HG03521 (cell line): ENCODE results near the gene STX18.
"Not testable (repeated sequence)": the region's sequence is repeated elsewhere in the genome, so short reads cannot be mapped to it uniquely, and the experiment has no call there.

ENCODE experiments used
- ATAC-seq: cut with Tn5 transposase; IDR thresholded peaks from one replicate; pipeline ENCODE4 v1.9.1; 2021; ENCODE audit warnings: mild to moderate bottlenecking, moderate library complexity; ENCODE audit not compliant: unreplicated experiment

The STX18 gene

DNA sequence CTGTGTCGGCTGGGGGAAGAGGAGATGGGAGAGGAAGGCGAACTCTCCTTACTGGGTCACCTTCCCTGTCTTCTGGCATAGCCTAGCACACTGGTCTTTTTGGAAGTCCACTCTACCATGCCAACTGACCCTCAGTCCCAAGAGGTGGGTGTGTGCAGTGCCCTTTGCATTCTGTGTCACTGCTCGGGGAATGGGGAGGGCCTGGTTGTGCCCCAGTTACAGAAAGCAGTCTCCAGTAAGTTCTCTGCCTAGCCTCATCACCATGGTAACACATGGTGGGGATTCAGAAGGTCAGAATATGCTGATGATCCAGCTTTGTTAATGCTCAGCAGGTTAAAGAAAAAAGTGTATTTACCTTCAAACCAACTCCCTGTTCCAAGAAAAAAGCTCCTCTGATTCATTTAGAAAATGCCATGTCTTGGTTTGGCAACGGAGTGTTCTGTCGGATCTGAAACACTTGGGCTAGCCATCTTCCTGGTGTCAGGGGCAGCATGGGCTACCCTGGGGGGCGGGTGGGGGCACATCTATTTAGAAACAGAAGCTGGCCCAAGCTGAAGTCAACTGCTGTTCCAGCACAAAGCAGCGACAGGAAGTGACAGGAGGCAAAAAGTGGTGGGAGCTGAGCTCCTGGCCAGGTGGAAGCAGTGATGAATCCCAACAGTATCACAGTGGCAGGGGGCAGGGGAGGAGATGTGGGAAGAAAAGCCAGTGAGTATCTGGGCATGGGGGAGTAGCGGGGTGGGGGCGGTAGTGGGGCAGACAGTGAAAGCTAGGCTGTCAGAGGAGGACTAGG lies 117.9 kb downstream of the STX18 start:
- no peak for ATAC-seq

DNA sequence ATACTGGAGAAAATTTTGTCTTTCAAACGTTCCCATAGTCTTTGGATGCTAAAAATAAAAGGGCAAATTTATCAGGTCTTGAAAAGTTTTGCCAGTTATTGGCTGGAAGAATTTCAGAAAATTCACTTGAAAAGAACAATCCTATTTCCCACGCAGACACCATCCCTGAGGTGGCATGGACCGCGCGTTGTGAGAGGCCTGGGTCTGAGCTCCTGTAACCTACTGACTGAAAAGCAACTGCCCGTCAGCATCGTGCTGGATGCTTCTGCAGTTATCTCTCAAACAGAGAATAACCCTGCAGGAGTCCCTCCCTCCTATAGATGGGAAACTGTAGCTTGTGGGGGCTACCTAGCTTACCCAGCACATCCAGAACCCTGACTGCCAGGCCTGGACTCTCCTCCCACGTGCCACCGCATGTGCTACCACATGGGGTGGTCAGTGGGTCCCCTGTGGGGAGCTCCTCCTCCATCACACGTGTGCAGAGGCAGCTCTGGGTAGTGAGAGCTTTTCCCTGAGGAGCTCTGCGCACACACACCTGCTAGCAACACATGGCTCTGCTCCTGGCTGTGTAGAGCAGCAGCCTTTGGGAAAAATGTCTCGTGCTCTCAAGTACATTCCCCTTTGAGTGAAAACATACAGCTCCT lies 118.9 kb downstream of the STX18 start:
- ATAC-seq, result no peak

DNA sequence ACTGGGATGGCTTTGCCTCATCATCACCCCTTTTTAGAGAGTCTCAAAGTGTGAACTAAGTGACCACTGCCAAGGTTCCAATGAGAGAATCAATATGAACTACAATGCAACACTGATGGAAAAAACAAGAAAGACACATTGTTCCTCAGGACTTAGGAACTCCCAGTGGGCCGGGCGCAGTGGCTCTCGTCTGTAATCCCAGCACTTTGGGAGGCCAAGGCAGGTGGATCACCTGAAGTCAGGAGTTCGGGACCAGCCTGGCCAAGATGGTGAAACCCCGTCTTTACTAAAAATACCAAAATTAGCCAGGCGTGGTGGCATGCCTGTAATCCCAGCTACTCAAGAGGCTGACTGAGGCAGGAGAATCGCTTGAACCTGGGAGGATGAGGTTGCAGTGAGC lies 119.7 kb downstream of the STX18 start:
- not testable (repeated sequence) for ATAC-seq

DNA sequence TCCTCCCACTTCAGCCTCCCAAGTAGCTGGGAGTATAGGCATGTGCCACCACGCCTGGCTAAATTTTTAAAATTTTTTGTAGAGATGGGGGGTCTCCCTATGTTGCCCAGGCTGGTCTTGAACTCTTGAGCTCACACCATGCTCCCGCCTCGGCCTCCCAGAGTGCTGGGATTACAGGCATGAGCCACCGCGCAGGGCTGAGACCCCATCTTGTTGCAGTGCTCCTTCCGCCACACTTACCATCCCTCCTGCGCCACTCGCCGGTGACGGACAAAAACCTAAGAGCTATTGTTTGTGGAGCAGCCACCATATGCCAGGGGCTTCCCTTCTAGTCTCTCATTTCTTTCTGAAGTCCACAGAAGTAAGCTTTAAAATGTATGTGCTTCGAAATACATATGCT lies 120.5 kb downstream of the STX18 start:
- no peak for ATAC-seq

DNA sequence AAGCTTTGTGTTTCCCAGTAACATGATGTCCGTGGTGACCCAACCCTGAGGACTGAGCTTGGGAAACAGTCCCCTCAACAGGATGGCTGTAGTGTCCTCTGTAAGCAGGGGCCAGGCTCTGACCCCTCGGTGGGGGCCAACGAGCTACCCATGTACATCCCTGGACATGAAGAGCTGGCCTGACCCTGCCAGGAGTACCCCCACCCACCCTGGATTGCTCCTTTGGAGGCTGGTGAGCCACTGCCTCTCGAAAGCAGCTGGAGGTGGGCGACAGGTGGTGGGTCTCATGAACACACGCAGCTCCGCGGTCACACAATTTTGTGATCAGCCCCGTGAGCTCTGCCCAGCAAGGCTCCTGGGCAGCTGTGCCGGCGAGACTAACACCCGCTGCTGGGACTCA lies 121.4 kb downstream of the STX18 start:
- no peak for ATAC-seq

DNA sequence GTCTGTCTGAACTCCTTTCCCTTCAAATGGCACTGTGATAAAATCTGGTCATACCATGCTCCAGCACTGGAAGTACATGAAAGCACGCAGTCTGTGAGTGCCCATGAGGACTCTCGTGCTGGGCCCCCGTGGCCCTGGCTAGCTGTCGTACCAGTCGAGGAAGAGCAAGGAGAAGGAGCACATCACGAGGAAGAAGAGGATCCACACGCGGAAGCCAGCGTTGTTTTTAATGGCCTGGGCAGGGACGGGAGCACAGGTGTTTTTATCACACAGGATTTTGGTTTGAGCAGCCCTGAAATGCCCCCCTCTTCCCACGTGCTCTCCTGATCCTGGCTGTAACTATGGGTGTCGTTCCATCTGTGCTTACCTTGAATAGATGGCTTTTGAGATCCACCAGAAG lies 122.0 kb downstream of the STX18 start:
- no peak for ATAC-seq

DNA sequence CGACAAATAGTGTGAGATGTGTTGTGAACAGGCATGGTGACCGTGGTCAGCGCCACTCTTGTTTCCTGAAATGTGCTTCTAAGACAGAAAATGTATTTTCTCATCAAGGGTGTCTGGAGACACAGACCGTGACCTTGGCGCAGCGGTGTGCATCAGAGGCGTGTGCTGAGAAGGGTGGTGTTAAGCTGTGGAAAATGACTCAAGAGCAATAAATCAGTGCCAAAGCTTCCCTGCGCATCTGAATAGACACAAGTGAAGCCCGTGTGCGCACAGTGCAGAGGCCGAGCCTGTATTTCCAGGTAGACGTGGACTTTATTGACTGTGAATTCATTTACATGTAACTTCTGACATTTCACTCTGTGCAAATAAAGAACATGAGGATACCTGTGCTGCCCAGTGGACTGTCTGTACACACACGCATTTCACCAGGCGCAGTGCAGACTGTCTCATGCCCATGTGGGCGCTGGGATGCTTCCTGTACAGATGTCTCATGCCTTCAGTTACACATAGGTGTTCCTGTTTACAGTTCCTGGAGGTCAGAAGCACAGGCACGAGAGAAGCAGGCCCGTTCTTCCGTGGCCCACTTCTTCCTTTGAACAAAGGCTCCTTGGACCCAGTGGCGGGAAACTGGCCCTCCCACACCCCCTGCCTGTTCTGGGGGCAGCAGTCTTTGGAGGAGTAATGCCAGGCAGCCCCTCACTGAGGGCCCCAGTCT lies 123.0 kb downstream of the STX18 start:
- no peak for ATAC-seq

DNA sequence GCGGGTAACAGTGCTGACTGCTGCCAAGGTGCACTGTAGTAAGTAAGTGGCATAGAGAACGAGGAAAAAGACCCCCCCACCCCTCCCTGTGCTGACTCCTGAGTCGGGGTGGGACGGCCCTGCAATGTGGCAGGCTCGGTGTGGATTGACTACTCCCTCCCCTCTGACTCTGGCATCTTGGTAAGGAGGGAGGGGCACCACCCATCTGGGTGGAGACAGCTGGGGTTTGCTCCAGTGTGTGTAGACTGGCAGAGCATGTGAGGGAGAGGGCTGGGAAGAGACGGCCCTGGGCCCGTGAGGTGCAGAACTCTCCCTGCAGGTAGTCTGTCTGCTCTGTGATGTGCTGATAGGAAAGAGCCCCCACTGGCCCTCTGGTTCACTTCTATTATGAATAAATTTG lies 124.0 kb downstream of the STX18 start:
- ATAC-seq, result no peak

DNA sequence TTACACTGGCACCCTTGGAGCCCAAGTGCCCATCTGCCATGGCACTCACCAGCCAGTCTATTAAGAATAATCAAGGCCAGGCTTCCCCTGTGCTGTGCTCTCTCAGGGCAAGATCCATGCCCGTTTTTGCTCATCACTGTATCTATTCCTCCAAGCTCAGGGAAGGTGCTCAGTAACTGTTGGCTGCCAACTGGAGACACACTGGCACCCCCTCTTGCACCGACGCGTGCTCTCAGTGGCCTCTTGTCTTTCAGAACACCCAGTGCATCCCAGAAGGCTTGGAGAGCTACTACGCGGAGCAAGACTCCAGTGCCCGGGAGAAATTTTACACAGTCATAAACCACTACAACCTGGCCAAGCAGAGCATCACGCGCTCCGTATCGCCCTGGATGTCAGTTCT lies 124.9 kb downstream of the STX18 start:
- no peak for ATAC-seq

DNA sequence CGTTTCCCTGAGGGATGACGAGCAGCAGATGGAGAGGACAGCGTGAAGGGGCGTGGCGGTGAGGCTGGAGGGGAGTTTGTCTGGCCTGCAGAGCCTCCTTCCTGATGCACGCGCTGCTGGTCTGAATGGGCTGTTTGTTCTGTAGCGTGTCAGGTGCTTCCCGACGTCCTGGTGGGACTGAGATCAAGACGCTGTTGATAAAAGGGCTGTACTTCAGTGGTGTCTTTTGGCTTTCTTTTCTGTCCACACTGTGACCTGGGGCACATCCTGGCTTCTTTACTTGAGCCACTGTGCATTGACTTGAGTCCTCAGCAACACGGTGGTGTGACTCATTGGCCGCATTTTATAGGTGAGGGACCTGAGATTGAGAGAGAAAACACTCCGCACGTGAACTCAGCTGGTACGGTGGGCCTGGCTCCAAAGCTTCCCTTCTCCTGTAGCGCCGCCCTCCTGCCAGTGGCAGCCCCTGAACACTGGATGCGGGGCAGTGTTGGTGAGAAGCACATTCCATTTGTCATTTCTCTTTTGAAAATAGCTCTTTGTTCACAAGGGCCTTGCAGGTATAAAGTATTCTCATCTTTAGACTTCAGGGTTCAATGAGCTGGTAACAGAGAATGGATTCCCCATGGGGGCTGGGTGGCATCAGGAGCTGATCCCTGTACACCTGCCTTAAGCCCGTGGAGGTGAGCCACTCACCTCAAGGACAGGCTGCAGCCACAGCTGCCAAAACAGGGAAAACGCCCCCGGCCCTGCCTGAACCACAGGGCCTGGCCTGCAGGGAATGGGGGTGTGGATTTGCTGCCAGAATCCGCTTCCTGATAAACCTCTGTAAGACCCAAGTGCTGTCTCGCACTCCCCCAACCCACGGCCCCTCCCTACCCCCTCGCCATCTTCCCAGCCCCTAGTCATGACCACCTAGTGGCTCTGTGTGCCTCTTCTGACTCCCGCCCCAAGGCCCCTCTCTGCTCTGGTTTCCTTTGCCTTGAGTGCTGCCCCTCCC lies 125.7 kb downstream of the STX18 start:
- no peak for ATAC-seq

DNA sequence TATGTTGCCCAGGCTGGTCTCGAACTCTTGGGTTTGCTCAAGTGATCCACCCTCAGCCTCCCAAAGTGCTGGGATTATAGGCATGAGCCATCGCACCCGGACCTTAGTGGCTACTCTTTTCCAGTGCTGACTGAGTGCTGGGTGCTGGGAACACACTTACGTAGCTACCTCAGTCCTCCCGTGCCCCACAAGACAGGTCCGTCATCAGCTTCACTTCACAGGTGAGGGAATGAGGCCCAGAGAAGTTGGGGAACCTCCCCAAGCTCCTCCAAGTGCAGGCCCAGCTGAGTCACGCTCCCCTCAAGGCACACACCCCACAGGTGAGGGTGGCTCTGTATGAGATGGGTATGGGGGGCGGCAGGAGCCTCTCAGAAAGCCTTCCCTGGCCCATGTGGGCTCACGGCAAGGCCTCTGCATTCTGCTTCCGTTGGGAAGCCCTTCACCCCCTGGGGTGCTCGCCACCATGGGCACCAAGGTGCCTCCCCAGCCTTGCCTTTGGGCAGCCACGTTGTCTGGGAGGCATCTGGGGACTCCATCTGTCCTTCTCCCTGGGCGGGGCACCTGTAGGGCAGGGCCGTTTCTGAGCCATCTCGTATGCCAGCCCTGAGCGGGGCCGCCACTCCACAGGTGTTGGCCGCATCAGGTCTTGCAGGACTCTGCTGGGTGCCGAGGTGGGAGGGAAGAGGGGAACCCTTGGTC lies 126.6 kb downstream of the STX18 start:
- no peak for ATAC-seq

DNA sequence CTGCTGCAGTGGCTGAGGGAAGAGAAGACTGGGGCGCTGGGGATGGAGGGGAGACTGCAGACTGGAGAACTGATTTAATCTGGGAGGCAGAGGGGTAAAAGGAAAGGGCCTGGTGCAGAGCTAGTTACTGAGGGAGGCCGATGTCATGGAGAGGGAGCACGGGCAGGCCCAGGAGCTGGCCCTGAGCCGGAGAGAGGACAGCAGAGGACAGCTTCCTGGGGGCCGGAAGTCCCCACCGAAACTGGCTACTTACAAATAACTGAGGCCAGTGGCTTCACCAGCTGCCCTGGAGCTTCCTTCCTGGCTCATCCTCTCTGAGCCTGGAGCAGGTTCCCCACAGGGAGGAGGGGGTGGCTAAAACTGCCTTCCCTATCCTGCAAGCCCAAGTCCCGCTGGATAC lies 128.0 kb downstream of the STX18 start:
- no peak for ATAC-seq

DNA sequence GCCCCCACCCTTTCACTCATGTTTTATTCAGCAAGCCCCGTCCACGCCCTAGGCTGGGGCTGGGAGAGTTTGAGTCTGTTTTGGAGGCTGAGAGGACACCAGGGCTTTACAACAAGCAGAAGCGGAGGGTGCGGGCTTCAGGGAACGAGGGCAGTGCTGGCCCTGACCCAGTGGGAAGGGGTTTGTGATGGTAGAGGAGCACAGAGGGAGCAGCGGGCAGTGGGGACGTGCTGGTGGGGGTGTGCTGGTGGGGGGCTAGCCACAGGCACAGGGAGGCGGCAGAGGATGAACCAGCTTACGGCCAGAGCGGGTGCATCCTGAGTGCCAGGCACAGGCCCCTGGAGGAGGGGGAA lies 128.5 kb downstream of the STX18 start:
- no peak for ATAC-seq

DNA sequence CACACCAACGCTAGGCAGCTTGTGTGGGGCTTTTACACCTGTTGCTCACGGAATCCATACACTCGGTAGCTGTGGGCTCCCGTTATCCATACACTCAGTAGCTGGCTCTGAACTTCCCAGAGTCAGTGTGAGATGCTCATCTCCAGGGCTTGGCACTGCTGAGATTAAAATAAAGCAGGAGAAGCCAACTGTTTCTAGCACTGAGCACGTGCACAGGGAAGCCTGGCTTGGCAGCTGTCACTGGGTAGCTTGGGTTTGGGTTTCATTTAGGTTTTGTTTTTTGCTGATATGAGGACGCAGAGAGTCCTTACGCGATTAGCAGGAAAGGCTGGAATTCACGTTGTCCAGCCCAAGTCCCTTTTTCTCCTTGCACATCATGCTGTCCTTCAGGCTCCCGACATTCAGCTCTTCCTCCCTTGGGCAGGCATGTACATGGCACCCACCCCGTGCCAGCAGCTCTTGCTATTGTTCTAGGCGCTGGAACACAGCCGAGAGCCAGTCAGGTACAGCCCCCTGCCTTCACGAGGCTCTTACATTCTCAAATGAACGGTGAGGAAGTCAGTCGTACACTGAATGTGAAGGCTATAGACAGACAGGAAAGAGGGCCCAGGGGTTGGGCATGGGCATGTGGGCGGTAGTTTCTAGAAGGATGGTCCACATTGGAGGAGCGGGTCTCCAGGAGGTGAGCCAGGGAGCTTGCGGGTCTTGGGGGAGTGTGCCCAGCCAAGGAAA lies 129.0 kb downstream of the STX18 start:
- no peak for ATAC-seq

DNA sequence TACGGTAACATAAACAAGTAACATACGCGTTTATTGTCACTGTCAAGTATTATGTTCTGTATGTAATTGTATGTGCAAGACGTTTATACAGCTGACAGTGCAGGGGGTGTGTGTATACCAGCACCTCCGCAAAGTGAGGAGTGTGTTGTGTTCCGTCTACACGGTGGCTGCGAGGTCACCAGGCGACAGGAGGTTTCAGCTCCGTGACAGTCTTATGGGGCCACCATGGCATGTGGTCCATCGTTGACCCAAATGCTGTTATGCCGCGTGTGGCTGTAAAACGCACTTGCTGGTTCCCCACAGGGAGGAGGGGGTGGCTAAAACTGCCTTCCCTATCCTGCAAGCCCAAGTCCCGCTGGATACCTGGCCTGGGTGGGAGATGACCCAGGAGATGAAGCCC lies 129.9 kb downstream of the STX18 start:
- no peak for ATAC-seq

DNA sequence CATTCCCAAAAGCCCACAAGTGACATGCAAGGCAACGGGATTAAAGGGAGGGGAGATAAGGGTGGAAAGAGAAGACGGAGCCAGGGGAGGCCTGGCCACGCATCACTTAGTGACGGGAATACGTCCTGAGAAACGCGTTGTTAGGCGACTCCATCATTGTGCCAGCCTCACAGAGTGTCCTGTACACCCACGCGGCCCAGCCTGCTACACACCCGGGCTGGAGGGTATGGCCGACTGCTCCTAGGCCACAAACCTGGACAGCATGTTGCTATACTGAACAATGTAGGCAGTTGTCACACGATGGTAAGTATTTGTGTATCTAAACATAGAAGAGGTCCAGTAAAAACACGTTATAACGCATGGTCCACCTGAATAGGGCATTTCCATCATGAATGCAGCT lies 131.6 kb downstream of the STX18 start:
- ATAC-seq, result no peak

DNA sequence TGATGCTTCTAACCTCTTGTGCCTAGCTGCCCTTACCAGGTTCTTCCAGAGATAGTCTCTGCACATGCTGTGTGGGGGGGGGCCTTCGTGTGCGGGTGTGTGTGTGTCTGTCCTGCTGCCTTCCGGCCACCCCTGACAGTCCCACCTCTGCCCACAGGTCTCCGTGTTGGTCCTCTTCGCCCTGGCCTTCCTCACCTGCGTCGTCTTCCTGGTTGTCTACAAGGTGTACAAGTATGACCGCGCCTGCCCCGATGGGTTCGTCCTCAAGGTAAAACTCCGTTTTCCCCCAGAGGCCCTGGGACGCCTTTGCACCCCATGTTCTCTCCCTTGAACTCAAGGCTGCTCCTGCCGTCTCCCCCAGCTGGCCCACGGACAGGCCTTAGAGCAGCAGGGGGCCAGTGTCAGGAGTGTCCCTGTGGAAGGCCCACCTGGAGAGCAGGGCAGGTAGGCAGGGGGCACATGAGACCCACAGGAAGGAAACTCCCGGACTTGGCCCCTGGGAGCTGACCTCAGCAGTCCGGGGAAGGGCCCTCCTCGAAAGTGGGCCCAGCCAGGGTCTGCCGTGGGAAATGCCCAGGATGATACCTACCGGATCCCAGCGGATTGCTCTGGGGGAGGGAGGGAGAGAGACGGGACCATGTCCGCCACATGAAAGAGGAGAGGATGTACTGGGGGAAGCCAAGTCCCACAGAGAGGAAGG lies 132.3 kb downstream of the STX18 start:
- ATAC-seq, result no peak

DNA sequence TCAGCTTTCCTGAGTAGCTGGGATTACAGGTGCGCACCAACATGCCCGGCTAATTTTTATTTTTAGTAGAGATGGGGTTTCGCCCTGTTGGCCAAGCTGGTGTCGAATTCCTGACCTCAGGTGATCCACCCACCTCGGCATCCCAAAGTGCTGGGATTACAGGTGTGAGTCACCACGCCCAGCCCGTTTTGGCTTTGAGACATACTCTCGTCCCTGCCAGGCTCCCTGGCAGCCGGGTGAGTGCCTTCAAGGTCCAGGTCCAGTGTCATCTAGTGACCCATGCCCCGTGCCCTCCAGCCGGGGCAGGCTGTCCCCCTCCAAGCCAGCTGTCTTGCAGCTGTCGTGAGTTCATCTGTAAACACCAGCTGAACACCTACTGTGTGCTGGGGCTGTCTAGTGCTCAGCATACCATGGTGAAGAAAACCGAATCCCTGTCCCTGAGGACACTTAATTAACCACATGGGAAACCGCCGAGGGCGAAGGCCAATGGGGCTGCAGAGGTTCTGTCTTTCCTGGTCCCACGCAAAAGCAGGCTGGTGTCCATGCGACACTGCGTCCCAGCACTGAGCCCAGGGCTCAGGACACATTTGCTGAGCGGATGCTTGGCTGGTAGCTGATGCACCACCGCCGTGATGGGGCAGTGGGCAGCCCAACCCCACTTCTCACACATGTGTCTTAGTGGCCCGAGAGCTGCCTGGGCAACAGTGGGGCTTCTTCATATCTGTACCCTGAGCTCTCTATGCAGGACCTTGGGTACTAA lies 133.1 kb downstream of the STX18 start:
- ATAC-seq, result no peak
